Heart left ventricle (tissue), 13 donors: ENCODE data around the gene DOCK3.

Experiments
- CTCF ChIP-seq, 12 donors: fragments of 200-600 bp; sonication (generic) in 4 of 12; IDR thresholded peaks; one replicate each; pipeline versions ENCODE4 v1.5.0 to v1.8.0; 2018 to 2022; ENCODE audit warnings: antibody characterized with exemption in 12 of 12, mild to moderate bottlenecking in 5 of 12
- POLR2A ChIP-seq, 2 donors: fragments of 450-650 bp; IDR thresholded peaks; one replicate each; pipeline ENCODE4 v1.6.1; 2017; ENCODE audit warnings: antibody characterized with exemption in 2 of 2, mild to moderate bottlenecking in 2 of 2, moderate library complexity in 2 of 2
- donor health status: ischemic (EF 13 %, LVEDD 7.1; RV severe dilation, severe dysfunction).
- donor health status: DM: no; HTN: yes; CAD: no.
- donor health status: DM: no; HTN: no; CAD: no.
- donor health status: ischemic (EF 25% LVEDD 6.9; RV normal size, moderate dysfunction).
- donor health status: ischemic (EF 25% LVEDD 5.7; RV mildly dilated, moderate dysfunction).
- donor health status: ischemic (EF 35%, LVEDD 5.7; RV mildly dilated, moderate dysfunction).
- donor health status: nonischemic (EF 11% LVEDD 7.7; RV severe dilation, severe dysfunction).
- donor health status: DM: yes; HTN: yes; CAD: no.
- donor health status: PGD.
- donor health status: ischemic (EF 29% LVEDD 5.4; RV normal size, mild dysfunction).
- donor health status: nonischemic (EF 23%, LVEDD 6.1; RV moderate dilation, normal function).

GRCh38 chr3:50651920-50652529, 22.7 kb upstream of the DOCK3 start:
- TF ChIP-seq CTCF (IDR thresholded peaks at IDR 0.05) (no peak), POLR2A (IDR thresholded peaks at IDR 0.05) (no peak)
